ENCODE results near the gene ABCA4.

DNA sequence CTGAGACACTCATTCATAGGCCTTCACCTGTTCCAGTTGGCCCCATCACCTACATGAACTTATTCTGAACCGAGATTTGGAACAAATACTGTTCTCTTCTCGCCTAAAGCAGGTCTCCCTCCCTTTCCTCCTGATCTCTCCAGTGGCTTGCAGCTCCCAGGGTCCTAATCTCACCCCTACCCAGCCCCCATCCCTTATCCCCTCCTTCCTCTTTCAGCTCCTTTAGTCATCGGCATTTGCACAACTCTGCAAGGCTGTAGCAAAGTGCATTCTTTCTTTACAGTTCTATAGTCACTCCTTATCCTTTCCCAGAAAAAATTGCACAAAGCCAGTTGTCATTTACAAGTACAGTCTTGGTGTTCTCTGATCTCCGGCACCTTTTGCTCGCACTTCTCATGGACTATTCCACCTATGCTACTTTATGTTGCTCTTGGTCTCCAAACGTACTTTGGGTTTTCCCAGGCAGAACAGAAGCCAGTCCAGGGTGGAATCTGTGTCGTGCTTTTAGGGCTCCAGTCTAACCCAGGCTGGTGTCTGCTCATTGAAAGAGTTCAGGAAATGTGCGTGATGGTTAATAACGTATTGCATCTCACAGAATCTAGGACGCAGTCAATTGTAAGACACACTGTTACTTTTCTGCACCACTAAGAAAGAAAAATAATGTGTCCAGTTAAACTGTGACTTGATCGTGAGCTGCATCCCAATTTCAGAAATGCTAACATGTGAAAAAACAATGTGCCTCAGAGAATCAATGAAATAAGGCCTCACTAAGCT, 965 bp downstream of the ABCA4 start:
- no peak for TF ChIP-seq POLR2A (IDR thresholded peaks at IDR 0.05; ENCODE audit: low read depth, low read length)
- no peak for TF ChIP-seq TAF1 (IDR thresholded peaks at IDR 0.05; ENCODE audit: borderline replicate concordance, low read depth, low read length)
